ENCODE data around the gene GTPBP3. TPM values are rescaled to one million over a fixed set of nuclear protein-coding genes. Genes with fewer than 3 reads are reported as not detected.

Gene GTPBP3
- total RNA-seq, 1 experiment from 2014 or later: 73.0 TPM

DNA sequence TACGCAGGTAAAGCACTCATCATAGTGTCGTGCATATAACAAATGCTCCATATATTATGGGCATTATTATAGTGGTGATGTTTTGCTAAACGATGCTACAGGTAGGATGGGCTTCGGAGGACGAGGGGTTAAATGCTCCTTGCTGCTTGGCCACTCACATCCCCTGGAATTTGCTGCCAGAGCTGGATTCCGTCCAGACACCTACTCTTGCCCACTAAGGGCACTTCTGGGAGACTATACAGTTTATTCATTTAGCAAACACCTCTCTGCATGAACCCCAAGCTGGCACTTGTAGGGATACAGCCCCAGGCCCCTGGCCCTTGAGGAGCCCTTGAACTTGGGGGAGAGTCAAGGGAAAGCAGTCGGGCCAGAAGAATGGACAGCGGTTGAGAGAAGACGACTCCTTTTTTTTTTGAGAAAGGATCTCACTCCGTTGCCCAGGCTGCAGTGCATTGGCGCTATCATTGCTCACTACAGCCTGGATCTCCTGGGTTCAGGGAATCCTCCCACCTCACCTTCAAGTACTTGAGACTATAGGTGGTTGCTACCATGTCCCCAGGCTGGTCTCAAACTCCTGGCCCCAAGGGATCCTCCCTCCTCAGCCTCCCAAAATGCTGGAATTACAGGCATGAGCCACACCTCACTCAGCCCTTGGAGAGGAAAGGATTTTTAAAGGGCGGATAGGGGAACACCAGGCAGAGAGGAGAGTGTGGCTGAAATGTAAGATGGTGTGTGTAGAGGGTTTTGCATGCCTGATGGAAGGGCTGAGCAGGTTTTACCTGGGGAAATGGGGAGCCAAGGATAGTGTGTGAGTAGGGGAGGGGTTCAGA, 32.8 kb upstream of the GTPBP3 start:
- ChIA-PET RAD21 (ENCODE audit: low non-redundant PET in 1 of 2, low total read pairs in 2 of 2, uncharacterized antibody in 2 of 2, unreplicated experiment in 2 of 2) (interaction anchor here in 1 of 2 experiments (0.6 to 1.1 kb wide), 4 partner anchors 10 to 81 kb away, joined by 3 to 7 read pairs (median 3); no protein-coding TSS in a partner anchor), POLR2A (interaction anchor here (0.8 to 3.1 kb wide), 7 partner anchors 7 to 490 kb away, joined by 3 to 22 read pairs (median 4); partner anchors contain the start of gene B3GNT3), CTCF (interaction anchor here (0.7 to 2.1 kb wide), 13 partner anchors 8 to 94 kb away, joined by 3 to 33 read pairs (median 4); no protein-coding TSS in a partner anchor)
- peak overlapping the region; percentile 71 for H3K4me2 ChIP-seq (ENCODE audit: low read length)
- H3K27ac ChIP-seq (ENCODE audit: low read depth, low read length): peak overlapping the region; percentile 47
- H3K4me1 ChIP-seq (ENCODE audit: control insufficient read depth in 1 of 2, insufficient read depth in 2 of 2, low read length in 2 of 2): peaks cover 36 to 59% of the 10 kb centered on the region in 2 experiments
- H3K79me2 ChIP-seq (ENCODE audit: insufficient read depth, low read length): peaks cover 15% of the 10 kb centered on the region
- H3K9ac ChIP-seq (ENCODE audit: low read length): peak overlapping the region; percentile 32; the same call in 1 of the 2 replicates
- TF ChIP-seq EZH2phosphoT487 (IDR thresholded peaks at IDR 0.05; ENCODE audit: borderline replicate concordance): no peak
- TF ChIP-seq YY1 (IDR thresholded peaks at IDR 0.05; ENCODE audit: extremely low read depth, insufficient replicate concordance, low read depth, low read length): no peak
- TF ChIP-seq TCF7L2 (IDR thresholded peaks at IDR 0.05; ENCODE audit: borderline replicate concordance, extremely low read depth, insufficient read depth, insufficient read length): no peak
- TF ChIP-seq ZFX (IDR thresholded peaks at IDR 0.05): no peak
- no peak for TF ChIP-seq POLR2AphosphoS5 (IDR thresholded peaks at IDR 0.05; ENCODE audit: low read depth, low read length)
- TF ChIP-seq FOSL1 (IDR thresholded peaks at IDR 0.05; ENCODE audit: low read depth): no peak
- no peak for TF ChIP-seq ELF1 (IDR thresholded peaks at IDR 0.05; ENCODE audit: borderline replicate concordance, low read depth)
- TF ChIP-seq, protein P1, sequence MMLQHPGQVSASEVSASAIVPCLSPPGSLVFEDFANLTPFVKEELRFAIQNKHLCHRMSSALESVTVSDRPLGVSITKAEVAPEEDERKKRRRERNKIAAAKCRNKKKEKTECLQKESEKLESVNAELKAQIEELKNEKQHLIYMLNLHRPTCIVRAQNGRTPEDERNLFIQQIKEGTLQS (IDR thresholded peaks at IDR 0.05): no peak
- no peak for TF ChIP-seq CBX3 (IDR thresholded peaks at IDR 0.05; ENCODE audit: low read depth)
- TF ChIP-seq, protein P2, sequence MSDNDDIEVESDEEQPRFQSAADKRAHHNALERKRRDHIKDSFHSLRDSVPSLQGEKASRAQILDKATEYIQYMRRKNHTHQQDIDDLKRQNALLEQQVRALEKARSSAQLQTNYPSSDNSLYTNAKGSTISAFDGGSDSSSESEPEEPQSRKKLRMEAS (IDR thresholded peaks at IDR 0.05): no peak
- TF ChIP-seq SP1 (IDR thresholded peaks at IDR 0.05; ENCODE audit: low read depth): no peak
- TF ChIP-seq, protein P3, sequence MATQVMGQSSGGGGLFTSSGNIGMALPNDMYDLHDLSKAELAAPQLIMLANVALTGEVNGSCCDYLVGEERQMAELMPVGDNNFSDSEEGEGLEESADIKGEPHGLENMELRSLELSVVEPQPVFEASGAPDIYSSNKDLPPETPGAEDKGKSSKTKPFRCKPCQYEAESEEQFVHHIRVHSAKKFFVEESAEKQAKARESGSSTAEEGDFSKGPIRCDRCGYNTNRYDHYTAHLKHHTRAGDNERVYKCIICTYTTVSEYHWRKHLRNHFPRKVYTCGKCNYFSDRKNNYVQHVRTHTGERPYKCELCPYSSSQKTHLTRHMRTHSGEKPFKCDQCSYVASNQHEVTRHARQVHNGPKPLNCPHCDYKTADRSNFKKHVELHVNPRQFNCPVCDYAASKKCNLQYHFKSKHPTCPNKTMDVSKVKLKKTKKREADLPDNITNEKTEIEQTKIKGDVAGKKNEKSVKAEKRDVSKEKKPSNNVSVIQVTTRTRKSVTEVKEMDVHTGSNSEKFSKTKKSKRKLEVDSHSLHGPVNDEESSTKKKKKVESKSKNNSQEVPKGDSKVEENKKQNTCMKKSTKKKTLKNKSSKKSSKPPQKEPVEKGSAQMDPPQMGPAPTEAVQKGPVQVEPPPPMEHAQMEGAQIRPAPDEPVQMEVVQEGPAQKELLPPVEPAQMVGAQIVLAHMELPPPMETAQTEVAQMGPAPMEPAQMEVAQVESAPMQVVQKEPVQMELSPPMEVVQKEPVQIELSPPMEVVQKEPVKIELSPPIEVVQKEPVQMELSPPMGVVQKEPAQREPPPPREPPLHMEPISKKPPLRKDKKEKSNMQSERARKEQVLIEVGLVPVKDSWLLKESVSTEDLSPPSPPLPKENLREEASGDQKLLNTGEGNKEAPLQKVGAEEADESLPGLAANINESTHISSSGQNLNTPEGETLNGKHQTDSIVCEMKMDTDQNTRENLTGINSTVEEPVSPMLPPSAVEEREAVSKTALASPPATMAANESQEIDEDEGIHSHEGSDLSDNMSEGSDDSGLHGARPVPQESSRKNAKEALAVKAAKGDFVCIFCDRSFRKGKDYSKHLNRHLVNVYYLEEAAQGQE (IDR thresholded peaks at IDR 0.05; ENCODE audit: low read depth): no peak
- TF ChIP-seq, protein P4, sequence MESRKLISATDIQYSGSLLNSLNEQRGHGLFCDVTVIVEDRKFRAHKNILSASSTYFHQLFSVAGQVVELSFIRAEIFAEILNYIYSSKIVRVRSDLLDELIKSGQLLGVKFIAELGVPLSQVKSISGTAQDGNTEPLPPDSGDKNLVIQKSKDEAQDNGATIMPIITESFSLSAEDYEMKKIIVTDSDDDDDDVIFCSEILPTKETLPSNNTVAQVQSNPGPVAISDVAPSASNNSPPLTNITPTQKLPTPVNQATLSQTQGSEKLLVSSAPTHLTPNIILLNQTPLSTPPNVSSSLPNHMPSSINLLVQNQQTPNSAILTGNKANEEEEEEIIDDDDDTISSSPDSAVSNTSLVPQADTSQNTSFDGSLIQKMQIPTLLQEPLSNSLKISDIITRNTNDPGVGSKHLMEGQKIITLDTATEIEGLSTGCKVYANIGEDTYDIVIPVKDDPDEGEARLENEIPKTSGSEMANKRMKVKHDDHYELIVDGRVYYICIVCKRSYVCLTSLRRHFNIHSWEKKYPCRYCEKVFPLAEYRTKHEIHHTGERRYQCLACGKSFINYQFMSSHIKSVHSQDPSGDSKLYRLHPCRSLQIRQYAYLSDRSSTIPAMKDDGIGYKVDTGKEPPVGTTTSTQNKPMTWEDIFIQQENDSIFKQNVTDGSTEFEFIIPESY (IDR thresholded peaks at IDR 0.05; ENCODE audit: extremely low read depth, insufficient replicate concordance, low read length): no peak
- no peak for TF ChIP-seq SIN3A (IDR thresholded peaks at IDR 0.05; ENCODE audit: low read depth)
- no peak for TF ChIP-seq POLR2A (IDR thresholded peaks at IDR 0.05; ENCODE audit: borderline replicate concordance, extremely low read depth, insufficient read depth, insufficient read length)
- H3K27me3 ChIP-seq (ENCODE audit: insufficient read depth, low read length): no peaks in the 10 kb centered on the region
- no peaks in the 10 kb centered on the region for H3K9me2 ChIP-seq (ENCODE audit: insufficient read depth)
- intact Hi-C loops (cut with micrococcal nuclease): no loop called here
- BruUV-seq (replicated peaks): no TSS peak
- H3K4me3 ChIP-seq (replicated peaks in 1 of 2; ENCODE audit: low read depth in 1 of 2, low read length in 2 of 2): 0 out of 4 replicates have a peak overlapping the region, but pooled peaks of 1 of the 2 experiments have one; percentile 4
- no peaks in the 10 kb centered on the region for H4K20me1 ChIP-seq (ENCODE audit: insufficient read depth)
- no peak for DNase-seq (ENCODE audit: low read depth, low spot score)
- no peaks in the 10 kb centered on the region for H3K36me3 ChIP-seq (ENCODE audit: control insufficient read depth in 1 of 2, insufficient read depth in 2 of 2, low read length in 2 of 2)
- ATAC-seq: no peak
- H3K9me3 ChIP-seq (ENCODE audit: control insufficient read depth in 1 of 2, insufficient read depth in 1 of 2, low read depth in 1 of 2, low read length in 2 of 2): no peaks in the 10 kb centered on the region
- H2AFZ ChIP-seq (ENCODE audit: low read depth, low read length, poor library complexity, severe bottlenecking): no peak overlapping the region
